ENCODE results near the gene TBATA.

The TBATA gene

GRCh38 chr10:70761727-70762350 is 23.3 kb downstream of the TBATA start:
- H3K4me3 ChIP-seq (ENCODE audit: control insufficient read depth in 1 of 7, extremely low read depth in 1 of 7, insufficient read depth in 4 of 7, low read depth in 2 of 7, low read length in 6 of 7), result no peak overlapping the region
- POLR2A ChIA-PET, result no interaction called here
- CTCF ChIA-PET, result interaction anchor here (0.7 to 8.3 kb wide), 8 partner anchors 16 to 301 kb away, joined by 3 to 93 read pairs (median 8); no protein-coding TSS in a partner anchor
- H3K27ac ChIP-seq (ENCODE audit: insufficient read depth in 1 of 2, low read depth in 1 of 2, low read length in 2 of 2, poor library complexity in 1 of 2, severe bottlenecking in 2 of 2), result no peak overlapping the region
- H3K36me3 ChIP-seq (ENCODE audit: control insufficient read depth in 4 of 4, insufficient read depth in 4 of 4, low read length in 3 of 4), result no peaks in the 10 kb centered on the region
- H3K4me1 ChIP-seq (ENCODE audit: control extremely low read depth in 1 of 4, control insufficient read depth in 4 of 4, insufficient read depth in 4 of 4, low read length in 3 of 4), result peaks cover 0 to 21% (median 7%) of the 10 kb centered on the region in 4 experiments
- H3K9me3 ChIP-seq (ENCODE audit: control extremely low read depth in 1 of 5, control insufficient read depth in 4 of 5, insufficient read depth in 2 of 5, low read depth in 1 of 5, low read length in 4 of 5), result peaks cover 0 to 11% (median 6%) of the 10 kb centered on the region in 5 experiments
- no peak for DNase-seq
- no peaks in the 10 kb centered on the region for H3K27me3 ChIP-seq (replicated peaks in 2 of 5; ENCODE audit: control insufficient read depth in 4 of 5, insufficient read depth in 5 of 5, low read length in 4 of 5)
- WGBS (ENCODE audit: insufficient coverage), result 92% methylated on average over 7 of the region's 10 CpGs

GRCh38 chr10:70761031-70761601 is 24.1 kb downstream of the TBATA start:
- peaks cover 0 to 6% (median 3%) of the 10 kb centered on the region in 5 experiments for H3K9me3 ChIP-seq (ENCODE audit: control extremely low read depth in 1 of 5, control insufficient read depth in 4 of 5, insufficient read depth in 2 of 5, low read depth in 1 of 5, low read length in 4 of 5)
- CTCF ChIA-PET, result interaction anchor here (1.0 to 8.3 kb wide), 16 partner anchors 16 to 300 kb away, joined by 3 to 93 read pairs (median 4); no protein-coding TSS in a partner anchor
- H3K27me3 ChIP-seq (replicated peaks in 2 of 5; ENCODE audit: control insufficient read depth in 4 of 5, insufficient read depth in 5 of 5, low read length in 4 of 5), result no peaks in the 10 kb centered on the region
- peak in 1 of 3 donors; percentile 25 for DNase-seq
- no peak overlapping the region for H3K4me3 ChIP-seq (ENCODE audit: control insufficient read depth in 1 of 7, extremely low read depth in 1 of 7, insufficient read depth in 4 of 7, low read depth in 2 of 7, low read length in 6 of 7)
- H3K36me3 ChIP-seq (ENCODE audit: control insufficient read depth in 4 of 4, insufficient read depth in 4 of 4, low read length in 3 of 4), result no peaks in the 10 kb centered on the region
- POLR2A ChIA-PET, result no interaction called here
- H3K4me1 ChIP-seq (ENCODE audit: control extremely low read depth in 1 of 4, control insufficient read depth in 4 of 4, insufficient read depth in 4 of 4, low read length in 3 of 4), result peaks cover 0 to 21% (median 7%) of the 10 kb centered on the region in 4 experiments
- H3K27ac ChIP-seq (ENCODE audit: insufficient read depth in 1 of 2, low read depth in 1 of 2, low read length in 2 of 2, poor library complexity in 1 of 2, severe bottlenecking in 2 of 2), result no peak overlapping the region
- 98% methylated on average over 7 of the region's 7 CpGs for WGBS (ENCODE audit: insufficient coverage)

- H3K36me3 ChIP-seq (ENCODE audit: control insufficient read depth in 4 of 4, insufficient read depth in 4 of 4, low read length in 3 of 4), result no peaks in the 10 kb centered on the region
- H3K27me3 ChIP-seq (replicated peaks in 2 of 5; ENCODE audit: control insufficient read depth in 4 of 5, insufficient read depth in 5 of 5, low read length in 4 of 5), result no peaks in the 10 kb centered on the region
- ChIA-PET CTCF (interaction anchor here (0.8 to 8.3 kb wide), 17 partner anchors 15 to 210 kb away, joined by 3 to 93 read pairs (median 3); no protein-coding TSS in a partner anchor), POLR2A (no interaction called here)
- 97% methylated on average over 9 of the region's 12 CpGs for WGBS (ENCODE audit: insufficient coverage)
- peaks cover 0 to 21% (median 7%) of the 10 kb centered on the region in 4 experiments for H3K4me1 ChIP-seq (ENCODE audit: control extremely low read depth in 1 of 4, control insufficient read depth in 4 of 4, insufficient read depth in 4 of 4, low read length in 3 of 4)
- no peak overlapping the region for H3K27ac ChIP-seq (ENCODE audit: insufficient read depth in 1 of 2, low read depth in 1 of 2, low read length in 2 of 2, poor library complexity in 1 of 2, severe bottlenecking in 2 of 2)
- H3K9me3 ChIP-seq (ENCODE audit: control extremely low read depth in 1 of 5, control insufficient read depth in 4 of 5, insufficient read depth in 2 of 5, low read depth in 1 of 5, low read length in 4 of 5), result no peaks in the 10 kb centered on the region
- H3K4me3 ChIP-seq (ENCODE audit: control insufficient read depth in 1 of 7, extremely low read depth in 1 of 7, insufficient read depth in 4 of 7, low read depth in 2 of 7, low read length in 6 of 7), result no peak overlapping the region
- no peak for DNase-seq
These were observed 24.8 kb downstream of the TBATA start for GRCh38 chr10:70760271-70760787.

GRCh38 chr10:70759781-70760180 is 25.4 kb downstream of the TBATA start:
- 77% methylated on average over 6 of the region's 7 CpGs for WGBS (ENCODE audit: insufficient coverage)
- DNase-seq, result peak; percentile 18 to 65 (median 63)

GRCh38 chr10:70758757-70759514 is 26.2 kb downstream of the TBATA start:
- 37% methylated on average over 7 of the region's 7 CpGs for WGBS (ENCODE audit: insufficient coverage)
- peak; percentile 66 to 77 (median 72) for DNase-seq
- Histone ChIP-seq H3K4me1 (ENCODE audit: control extremely low read depth in 1 of 4, control insufficient read depth in 4 of 4, insufficient read depth in 4 of 4, low read length in 3 of 4) (peaks cover 0 to 21% (median 7%) of the 10 kb centered on the region in 4 experiments), H3K4me3 (ENCODE audit: control insufficient read depth in 1 of 7, extremely low read depth in 1 of 7, insufficient read depth in 4 of 7, low read depth in 2 of 7, low read length in 6 of 7) (no peak overlapping the region), H3K36me3 (ENCODE audit: control insufficient read depth in 4 of 4, insufficient read depth in 4 of 4, low read length in 3 of 4) (no peaks in the 10 kb centered on the region), H3K27ac (ENCODE audit: insufficient read depth in 1 of 2, low read depth in 1 of 2, low read length in 2 of 2, poor library complexity in 1 of 2, severe bottlenecking in 2 of 2) (no peak overlapping the region), H3K27me3 (replicated peaks in 2 of 5; ENCODE audit: control insufficient read depth in 4 of 5, insufficient read depth in 5 of 5, low read length in 4 of 5) (no peaks in the 10 kb centered on the region), H3K9me3 (ENCODE audit: control extremely low read depth in 1 of 5, control insufficient read depth in 4 of 5, insufficient read depth in 2 of 5, low read depth in 1 of 5, low read length in 4 of 5) (no peaks in the 10 kb centered on the region)
- ChIA-PET POLR2A (interaction anchor here (0.7 to 0.8 kb wide), 2 partner anchors 52 to 200 kb away, joined by 3 read pairs; no protein-coding TSS in a partner anchor), CTCF (interaction anchor here (0.9 to 8.3 kb wide), 13 partner anchors 11 to 209 kb away, joined by 3 to 93 read pairs (median 4); no protein-coding TSS in a partner anchor)

More at GRCh38 chr10:70759781-70760180, 25.4 kb downstream of the TBATA start:
- Histone ChIP-seq H3K4me3 (ENCODE audit: control insufficient read depth in 1 of 7, extremely low read depth in 1 of 7, insufficient read depth in 4 of 7, low read depth in 2 of 7, low read length in 6 of 7) (no peak overlapping the region), H3K9me3 (ENCODE audit: control extremely low read depth in 1 of 5, control insufficient read depth in 4 of 5, insufficient read depth in 2 of 5, low read depth in 1 of 5, low read length in 4 of 5) (no peaks in the 10 kb centered on the region), H3K27ac (ENCODE audit: insufficient read depth in 1 of 2, low read depth in 1 of 2, low read length in 2 of 2, poor library complexity in 1 of 2, severe bottlenecking in 2 of 2) (no peak overlapping the region), H3K4me1 (ENCODE audit: control extremely low read depth in 1 of 4, control insufficient read depth in 4 of 4, insufficient read depth in 4 of 4, low read length in 3 of 4) (peaks cover 0 to 21% (median 7%) of the 10 kb centered on the region in 4 experiments), H3K36me3 (ENCODE audit: control insufficient read depth in 4 of 4, insufficient read depth in 4 of 4, low read length in 3 of 4) (no peaks in the 10 kb centered on the region), H3K27me3 (replicated peaks in 2 of 5; ENCODE audit: control insufficient read depth in 4 of 5, insufficient read depth in 5 of 5, low read length in 4 of 5) (no peaks in the 10 kb centered on the region)
- CTCF ChIA-PET, result interaction anchor here (0.8 to 8.3 kb wide), 12 partner anchors 19 to 209 kb away, joined by 3 to 93 read pairs (median 4); no protein-coding TSS in a partner anchor
- POLR2A ChIA-PET, result no interaction called here

- POLR2A ChIA-PET, result no interaction called here
- CTCF ChIA-PET, result interaction anchor here (0.9 to 8.3 kb wide), 6 partner anchors 12 to 208 kb away, joined by 3 to 93 read pairs (median 6); no protein-coding TSS in a partner anchor
These were observed 27.3 kb downstream of the TBATA start for GRCh38 chr10:70757856-70758255.

More at GRCh38 chr10:70757856-70758255, 27.3 kb downstream of the TBATA start:
- H3K4me3 ChIP-seq (ENCODE audit: control insufficient read depth in 1 of 7, extremely low read depth in 1 of 7, insufficient read depth in 4 of 7, low read depth in 2 of 7, low read length in 6 of 7), result no peak overlapping the region
- H3K36me3 ChIP-seq (ENCODE audit: control insufficient read depth in 4 of 4, insufficient read depth in 4 of 4, low read length in 3 of 4), result no peaks in the 10 kb centered on the region
- no peaks in the 10 kb centered on the region for H3K9me3 ChIP-seq (ENCODE audit: control extremely low read depth in 1 of 5, control insufficient read depth in 4 of 5, insufficient read depth in 2 of 5, low read depth in 1 of 5, low read length in 4 of 5)
- no peaks in the 10 kb centered on the region for H3K27me3 ChIP-seq (replicated peaks in 2 of 5; ENCODE audit: control insufficient read depth in 4 of 5, insufficient read depth in 5 of 5, low read length in 4 of 5)
- H3K4me1 ChIP-seq (ENCODE audit: control extremely low read depth in 1 of 4, control insufficient read depth in 4 of 4, insufficient read depth in 4 of 4, low read length in 3 of 4), result peaks cover 0 to 15% (median 5%) of the 10 kb centered on the region in 4 experiments
- DNase-seq, result no peak
- WGBS (ENCODE audit: insufficient coverage), result 92% methylated on average over 12 of the region's 13 CpGs
- H3K27ac ChIP-seq (ENCODE audit: insufficient read depth in 1 of 2, low read depth in 1 of 2, low read length in 2 of 2, poor library complexity in 1 of 2, severe bottlenecking in 2 of 2), result no peak overlapping the region
